GM12878 (cell line): ENCODE data around the gene CYP2U1. TPM values are rescaled to one million over a fixed set of nuclear protein-coding genes. Genes with fewer than 3 reads are reported as not detected.
A peak's percentile ranks its signal among the peaks of the same experiment; 100 is the strongest.

ENCODE experiments used
- ATAC-seq: fragments of 200-7000 bp; cut with Tn5 transposase; 3 replicates; pipeline ENCODE4 v1.9.1; 2020; ENCODE audit warnings: mild to moderate bottlenecking, moderate library complexity
- BruUV-seq: library from RNA; stranded (reverse); fragments of 400-500 nt; replicated peaks from 2 replicates; lab custom pipeline; 2021; lab: Mats Ljungman, UMichigan
- CTCF ChIA-PET: fragments of 300-600 bp; sonication (Branson Sonifier 250); formaldehyde crosslinking; extraction: SDS; loops from one replicate; lab custom pipeline; 2021; ENCODE audit warnings: inconsistent platforms; lab: Yijun Ruan, JAX
- POLR2A ChIA-PET: fragments of 350-600 bp; formaldehyde crosslinking; extraction: SDS; loops from one replicate; lab custom pipeline; 2021; ENCODE audit warnings: inconsistent platforms; lab: Charles Lee
- RAD21 ChIA-PET: fragments of 300-600 bp; sonication (Branson Sonifier 250); formaldehyde crosslinking; loops from one replicate; lab custom pipeline; 2023; ENCODE audit warnings: antibody characterized with exemption; ENCODE audit not compliant: unreplicated experiment; lab: Charles Lee
- SMC1A ChIA-PET: fragments of 300-600 bp; sonication (Branson Sonifier 250); formaldehyde crosslinking; loops from one replicate; lab custom pipeline; 2023; ENCODE audit not compliant: unreplicated experiment, uncharacterized antibody; lab: Charles Lee
- DNase-seq: peaks from one replicate; pipeline ENCODE4 v3.0.0-alpha.2; 2011; ENCODE audit warnings: low read depth, low spot score
- FAIRE-seq: peaks from 3 replicates; lab custom pipeline; 2011; peaks lifted over from hg19 to GRCh38; lab: Jason Lieb, UNC
- H2AFZ ChIP-seq: 2 replicates; pipeline ENCODE4 v1.6.0; 2011; ENCODE audit warnings: low read depth, low read length, control low read depth; ENCODE audit not compliant: control insufficient read depth
- H3K27ac ChIP-seq: 2 replicates; pipeline ENCODE4 v1.5.1; 2011; ENCODE audit warnings: control low read depth; ENCODE audit not compliant: control insufficient read depth, insufficient read depth
- H3K27me3 ChIP-seq, 2 experiments: replicated peaks in 1 of 2; 2 replicates each; pipeline versions ENCODE4 v1.6.0 to v1.6.1; 2011; ENCODE audit warnings: low read length in 1 of 2; ENCODE audit not compliant: control insufficient read depth in 2 of 2, insufficient read depth in 2 of 2
- H3K36me3 ChIP-seq, 2 experiments: 2 replicates each; pipeline ENCODE4 v1.5.1; 2011; ENCODE audit warnings: low read length in 1 of 2; ENCODE audit not compliant: control insufficient read depth in 2 of 2, insufficient read depth in 2 of 2
- H3K4me1 ChIP-seq: 2 replicates; pipeline ENCODE4 v1.6.1; 2011; ENCODE audit warnings: mild to moderate bottlenecking, low read length, moderate library complexity, mixed read lengths; ENCODE audit not compliant: control insufficient read depth, insufficient read depth
- H3K4me2 ChIP-seq: 2 replicates; pipeline ENCODE4 v1.6.0; 2011; ENCODE audit warnings: control low read depth; ENCODE audit not compliant: control insufficient read depth, insufficient read depth
- H3K4me3 ChIP-seq: fragments of 200-600 bp; sonication (generic); 2 replicates; pipeline ENCODE4 v1.5.1; 2016
- H3K79me2 ChIP-seq: 2 replicates; pipeline ENCODE4 v1.6.0; 2011; ENCODE audit warnings: low read length; ENCODE audit not compliant: control insufficient read depth, insufficient read depth
- H3K9ac ChIP-seq: 2 replicates; pipeline ENCODE4 v1.8.0; 2011; ENCODE audit warnings: low read length, control low read depth, mixed read lengths; ENCODE audit not compliant: control insufficient read depth, insufficient read depth
- H3K9me3 ChIP-seq: replicated peaks from 3 replicates; pipeline ENCODE4 v1.5.1; 2011; ENCODE audit warnings: mild to moderate bottlenecking, low read length; ENCODE audit not compliant: control insufficient read depth, insufficient read depth
- H4K20me1 ChIP-seq: 2 replicates; pipeline ENCODE4 v1.6.0; 2011; ENCODE audit not compliant: control insufficient read depth, insufficient read depth
- E2F8 ChIP-seq: fragments of 450-650 bp; IDR thresholded peaks from 2 replicates; pipeline ENCODE4 v1.6.1; 2018; ENCODE audit warnings: mild to moderate bottlenecking, low read depth, moderate library complexity; ENCODE audit not compliant: partially characterized antibody
- NBN ChIP-seq: fragments of 450-650 bp; IDR thresholded peaks from 2 replicates; pipeline ENCODE4 v1.6.1; 2016
- RUNX3 ChIP-seq: IDR thresholded peaks from 2 replicates; pipeline ENCODE4 v1.6.1; 2012; ENCODE audit warnings: low read length, inconsistent platforms
- ZBTB33 ChIP-seq: fragments of 450-650 bp; IDR thresholded peaks from 2 replicates; pipeline ENCODE4 v1.6.1; 2017; ENCODE audit warnings: mild to moderate bottlenecking
- WGBS: methylation state at CpG from one replicate; pipeline ENCODE4 v1.1.6; 2016; ENCODE audit warnings: low lambda C conversion rate; ENCODE audit not compliant: insufficient replicate concordance, insufficient coverage; ENCODE audit errors: missing lambda C conversion rate; 5-methylcytosine and 5-hydroxymethylcytosine counted together
- in situ Hi-C: fragments of 300-500 bp; cut with MboI; formaldehyde crosslinking; loops from 9 replicates; pipeline ENCODE4 v1.14.3; 2018; ENCODE audit warnings: mixed read lengths
- intact Hi-C: fragments of 100-400 bp; cut with micrococcal nuclease; formaldehyde crosslinking; loops from one replicate; pipeline ENCODE4 v1.14.2; 2022; ENCODE audit not compliant: unreplicated experiment
- polyA plus RNA-seq, 11 experiments: library from polyadenylated mRNA; depleted of rRNA in 4 of 11; unstranded in 6 of 11; stranded (reverse) in 5 of 11; fragments of >200 nt; fragmentation: Nextera tagmentation in 4 of 11; fragmentation: Illumina TruSeq in 1 of 11; extraction: Ambion mirVana in 4 of 11; extraction: Trizol in 1 of 11; gene quantifications; 1 replicate in 1 of 11; 2 replicates in 10 of 11; pipeline versions ENCODE4 v1.2.1 to v1.2.3, GENCODE V29; 2011 to 2016; ENCODE audit warnings: inconsistent platforms in 2 of 11, missing spikeins in 2 of 11, low read depth in 1 of 11
- total RNA-seq, 4 experiments: library from RNA; depleted of rRNA in 3 of 4; stranded (reverse); fragments of >200 nt in 3 of 4; fragmentation: Illumina TruSeq in 1 of 4; extraction: Trizol in 1 of 4; gene quantifications; 2 replicates each; pipeline versions ENCODE4 v1.2.1 to v1.2.3, GENCODE V29; 2013 to 2021

The CYP2U1 gene
- total and polyA plus RNA-seq, 10 of the 15 experiments (the other 5 are each of a cell fraction or from before 2014, with no cell fraction given) = 0.41 to 3.4 (median 2.9) TPM

GRCh38 chr4:107996949-107997788 is 65.8 kb downstream of the CYP2U1 start:
- 70% methylated on average over 5 of the region's 5 CpGs for WGBS
- Histone ChIP-seq H4K20me1 (no peaks in the 10 kb centered on the region), H3K9ac (no peak overlapping the region), H3K79me2 (peaks cover 44% of the 10 kb centered on the region), H3K4me3 (no peak overlapping the region), H3K4me2 (peak overlapping the region; percentile 13; the same call in 1 of the 2 replicates), H3K27ac (no peak overlapping the region), H2AFZ (no peak overlapping the region), H3K27me3 (no peaks in the 10 kb centered on the region), H3K4me1 (peaks cover 24% of the 10 kb centered on the region), H3K9me3 (no peaks in the 10 kb centered on the region), H3K36me3 (peaks cover 0 to 4% of the 10 kb centered on the region in 2 experiments; a peak in 1 of 4 replicates)
- in situ Hi-C loops (no loop called here), intact Hi-C loops (no loop called here)
- no peak for FAIRE-seq
- TF ChIP-seq NBN (no peak), RUNX3 (0 out of 2 replicates have a peak, but pooled peaks have one; percentile 14), E2F8 (no peak), ZBTB33 (0 out of 2 replicates have a peak, but pooled peaks have one; percentile 8)
- ChIA-PET POLR2A (interaction anchor here (0.7 kb wide), 1 partner anchor 288 kb away, joined by 3 read pairs; no protein-coding TSS in a partner anchor), SMC1A (interaction anchor here (5.0 kb wide), 1 partner anchor 22 kb away, joined by 28 read pairs; no protein-coding TSS in a partner anchor), CTCF (interaction anchor here (0.8 to 1.5 kb wide), 3 partner anchors 19 to 84 kb away, joined by 3 to 4 read pairs (median 3); no protein-coding TSS in a partner anchor), RAD21 (no interaction called here)
- no peak for DNase-seq
- no TSS peak for BruUV-seq
- ATAC-seq = no peak
